Adrenal gland (tissue), 12 donors: ENCODE data around the gene FAM53B. TPM values are rescaled to one million over a fixed set of nuclear protein-coding genes. Genes with fewer than 3 reads are reported as not detected.

Experiments
- DNase-seq, 7 donors: peaks; one replicate each; pipeline ENCODE4 v3.0.0-alpha.2; 2019 to 2020
- H3K27ac ChIP-seq, 5 donors: fragments of 200-600 bp; sonication (generic) in 4 of 5; 1 replicate in 3 of 5; 2 replicates in 2 of 5; pipeline versions ENCODE4 v1.5.1 to v1.8.0; 2016 to 2020; ENCODE audit warnings: mild to moderate bottlenecking in 1 of 5
- H3K27me3 ChIP-seq: fragments of 200-600 bp; 2 replicates; pipeline ENCODE4 v1.8.0; 2021
- H3K36me3 ChIP-seq, 2 donors: fragments of 200-600 bp; replicated peaks in 1 of 2; 1 replicate in 1 of 2; 2 replicates in 1 of 2; pipeline versions ENCODE4 v1.5.1 to v1.8.0; 2018 to 2022
- H3K4me1 ChIP-seq, 2 donors: fragments of 200-600 bp; replicated peaks in 1 of 2; 1 replicate in 1 of 2; 2 replicates in 1 of 2; pipeline versions ENCODE4 v1.5.1 to v1.8.0; 2018 to 2021
- H3K4me3 ChIP-seq, 4 donors: fragments of 200-600 bp; sonication (generic) in 3 of 4; one replicate each; pipeline ENCODE4 v1.5.1; 2016 to 2018
- H3K9me3 ChIP-seq, 3 donors: fragments of 200-600 bp; sonication (generic) in 1 of 3; replicated peaks in 1 of 3; 1 replicate in 2 of 3; 2 replicates in 1 of 3; pipeline versions ENCODE4 v1.5.1 to v1.8.0; 2016 to 2021
- CTCF ChIP-seq, 6 experiments: fragments of 450-650 bp in 4 of 6; fragments of 200-600 bp in 2 of 6; sonication (generic) in 1 of 6; IDR thresholded peaks; 1 replicate in 5 of 6; 2 replicates in 1 of 6; pipeline versions ENCODE4 v1.5.1 to v1.8.0; 2016 to 2021; ENCODE audit warnings: antibody characterized with exemption in 6 of 6, mild to moderate bottlenecking in 2 of 6, moderate library complexity in 1 of 6
- POLR2A ChIP-seq, 2 donors: fragments of 450-650 bp; IDR thresholded peaks; one replicate each; pipeline ENCODE4 v1.6.1; 2017; ENCODE audit warnings: antibody characterized with exemption in 2 of 2, mild to moderate bottlenecking in 2 of 2, moderate library complexity in 1 of 2
- WGBS, 4 donors: extraction: QIAGEN DNeasy Blood & Tissue Kit in 2 of 4; methylation state at CpG; one replicate each; pipeline versions ENCODE4 v1.1.5 to v1.1.7; 2013 to 2017; 5-methylcytosine and 5-hydroxymethylcytosine counted together
- intact Hi-C, 2 donors: fragments of 100-400 bp; cut with DNase I; formaldehyde crosslinking; loops; one replicate each; pipeline versions ENCODE4 v1.14.1 to v1.15.0; 2022 to 2023
- polyA plus RNA-seq, 3 donors: library from polyadenylated mRNA; stranded (reverse); fragments of 200-250 nt in 2 of 3; fragments of 350-450 nt in 1 of 3; fragmentation: Illumina TruSeq in 1 of 3; extraction: RNeasy Lipid Tissue Mini Kit (QIAGEN cat#74804) in 1 of 3; gene quantifications; one replicate each; pipeline ENCODE4 v1.2.3, GENCODE V29; 2013 to 2014
- total RNA-seq, 9 donors: library from RNA; depleted of rRNA in 4 of 9; stranded (reverse); fragments of >200 nt in 4 of 9; fragments of 120-200 nt in 1 of 9; fragmentation: NEBNext Ultra II Directional in 1 of 9; extraction: Animal tissue kit (Norgen Biotek cat#: 25700) in 1 of 9; gene quantifications; one replicate each; pipeline versions ENCODE4 v1.1.0 to v1.2.4, GENCODE V29; 2013 to 2023
- donor health status: healthy with polysubstance abuse.
- donor health status: Bipolar disorder and iron deficiency.
- donor health status: DM: yes; HTN: yes; CAD: no.
- donor health status: DM: no; HTN: no; CAD: no.
- donor health status: DM: no; HTN: no; CAD: no.
- donor health status: DM: yes; HTN: yes; CAD: no.

The FAM53B gene
- total and polyA plus RNA-seq, 12 donors = 15.1 to 90.9 (median 65.5) TPM

- peaks cover 61 to 87% of the 10 kb centered on the region in 2 donors for H3K4me1 ChIP-seq
- WGBS, 4 donors = 51 to 72% (median 54%) methylated on average over 10 to 12 of the region's 12 CpGs
- no peak overlapping the region for H3K4me3 ChIP-seq
- DNase-seq = peak in 2 of 7 donors; percentile 55 to 63
- H3K27ac ChIP-seq = peak overlapping the region; percentile 16 to 83 (median 60)
- intact Hi-C loops = no loop called here
- TF ChIP-seq CTCF (IDR thresholded peaks at IDR 0.05) = no peak
- no peak for TF ChIP-seq POLR2A (IDR thresholded peaks at IDR 0.05)
- no peaks in the 10 kb centered on the region for H3K27me3 ChIP-seq
- no peaks in the 10 kb centered on the region for H3K9me3 ChIP-seq
- H3K36me3 ChIP-seq = no peaks in the 10 kb centered on the region
Measured at GRCh38 chr10:124717911-124718741, 26.1 kb downstream of the FAM53B start.

- intact Hi-C loops = no loop called here
- Histone ChIP-seq H3K27ac (peak overlapping the region in 4 of 5 donors; percentile 42 to 83 (median 72)), H3K27me3 (no peaks in the 10 kb centered on the region), H3K4me3 (no peak overlapping the region), H3K4me1 (peaks cover 51 to 86% of the 10 kb centered on the region in 2 donors), H3K9me3 (no peaks in the 10 kb centered on the region), H3K36me3 (no peaks in the 10 kb centered on the region)
- no peak for TF ChIP-seq POLR2A (IDR thresholded peaks at IDR 0.05)
- TF ChIP-seq CTCF (IDR thresholded peaks at IDR 0.05) = no peak
- no peak for DNase-seq
- WGBS, 4 donors = 63 to 86% (median 76%) methylated on average over 7 to 9 of the region's 9 CpGs
Measured at GRCh38 chr10:124717041-124717757, 27.0 kb downstream of the FAM53B start.

DNA sequence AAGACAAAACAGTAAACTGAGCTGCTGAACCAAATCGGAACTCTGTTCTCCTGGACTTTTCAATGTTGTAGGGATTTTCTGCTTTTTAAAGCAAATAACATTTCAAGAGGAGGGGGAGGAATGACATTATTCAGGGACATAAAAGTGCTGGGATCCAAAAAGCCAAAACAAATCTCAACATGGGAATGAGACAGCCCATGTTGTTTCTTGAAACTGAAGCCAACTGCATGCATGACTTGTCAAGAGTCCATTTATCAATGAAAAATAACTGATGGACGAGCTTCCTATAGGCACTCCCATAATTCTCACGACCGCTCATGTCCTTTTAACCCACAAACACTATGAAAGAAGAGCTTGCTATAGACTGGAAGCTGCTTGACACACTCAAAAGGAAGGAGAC lies 27.8 kb downstream of the FAM53B start:
- no peak for TF ChIP-seq POLR2A (IDR thresholded peaks at IDR 0.05)
- TF ChIP-seq CTCF (IDR thresholded peaks at IDR 0.05) = no peak
- Histone ChIP-seq H3K36me3 (no peaks in the 10 kb centered on the region), H3K4me3 (no peak overlapping the region), H3K27ac (peak overlapping the region in 1 of 5 donors; percentile 13), H3K4me1 (peaks cover 43 to 78% of the 10 kb centered on the region in 2 donors), H3K27me3 (no peaks in the 10 kb centered on the region), H3K9me3 (no peaks in the 10 kb centered on the region)
- 73 to 86% (median 81%) methylated on average over 4 of the region's 4 CpGs for WGBS, 4 donors
- no peak for DNase-seq
- intact Hi-C loops = no loop called here

- TF ChIP-seq POLR2A (IDR thresholded peaks at IDR 0.05) (no peak), CTCF (IDR thresholded peaks at IDR 0.05) (no peak)
- Histone ChIP-seq H3K4me3 (no peak overlapping the region), H3K9me3 (no peaks in the 10 kb centered on the region), H3K27ac (peak overlapping the region in 2 of 5 donors; percentile 6 to 13), H3K4me1 (peaks cover 40 to 75% of the 10 kb centered on the region in 2 donors), H3K27me3 (no peaks in the 10 kb centered on the region), H3K36me3 (no peaks in the 10 kb centered on the region)
- intact Hi-C loops = no loop called here
- DNase-seq = no peak
- WGBS, 4 donors = 41 to 59% (median 57%) methylated on average over 4 to 6 of the region's 6 CpGs
Measured at GRCh38 chr10:124715439-124715838, 28.7 kb downstream of the FAM53B start.
